ENCODE results near the gene SLC52A3.

DNA sequence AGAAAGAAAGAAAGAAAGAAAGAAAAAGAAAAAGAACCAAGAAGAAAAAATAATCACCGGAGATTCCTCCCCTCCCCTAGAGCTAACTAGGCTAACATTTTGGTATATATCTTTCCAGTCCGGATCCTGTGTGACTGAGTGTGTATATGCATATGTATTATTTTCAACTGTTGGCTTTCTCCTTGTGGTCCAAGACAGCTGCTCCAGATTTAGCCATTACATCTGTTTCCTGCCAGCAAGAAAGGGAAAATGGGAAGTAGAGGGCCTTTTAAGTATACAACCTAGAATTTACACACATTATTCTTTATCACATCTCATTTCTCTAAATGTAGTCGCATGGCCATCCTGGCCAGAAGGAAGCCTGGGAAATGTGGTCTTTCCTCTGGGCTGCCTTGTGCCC lies 15.2 kb downstream of the SLC52A3 start:
- TF ChIP-seq SRF (IDR thresholded peaks at IDR 0.05; ENCODE audit: low read depth, low read length) (no peak), ISX (CRISPR knock-in tag; conservative IDR thresholded peaks at IDR 0.05) (no peak)
